Astrocyte (in vitro differentiated cells and primary cell): ENCODE data around the gene SEMA4B. TPM values are rescaled to one million over a fixed set of nuclear protein-coding genes. Genes with fewer than 3 reads are reported as not detected.

ENCODE experiments used
- DNase-seq: peaks from one replicate; pipeline ENCODE4 v3.0.0-alpha.2; 2010; ENCODE audit warnings: low read depth
- FAIRE-seq: peaks from 2 replicates; lab custom pipeline; 2011; peaks lifted over from hg19 to GRCh38; lab: Jason Lieb, UNC
- H2AFZ ChIP-seq: 2 replicates; pipeline ENCODE4 v1.6.0; 2012; ENCODE audit warnings: low read depth, low read length, inconsistent platforms
- H3K27ac ChIP-seq: 2 replicates; pipeline ENCODE4 v1.5.1; 2011; ENCODE audit warnings: low read depth, low read length, inconsistent platforms
- H3K27me3 ChIP-seq: 2 replicates; pipeline ENCODE4 v1.6.0; 2011; ENCODE audit warnings: low read length, inconsistent platforms; ENCODE audit not compliant: insufficient read depth
- H3K36me3 ChIP-seq: 2 replicates; pipeline ENCODE4 v1.5.1; 2011; ENCODE audit warnings: low read length, inconsistent platforms; ENCODE audit not compliant: insufficient read depth
- H3K4me1 ChIP-seq: 2 replicates; pipeline ENCODE4 v1.5.1; 2011; ENCODE audit warnings: low read length, inconsistent platforms; ENCODE audit not compliant: insufficient read depth
- H3K4me2 ChIP-seq: 2 replicates; pipeline ENCODE4 v1.6.0; 2012; ENCODE audit warnings: low read length, inconsistent platforms
- H3K4me3 ChIP-seq: 2 replicates; pipeline ENCODE4 v1.5.1; 2011; ENCODE audit warnings: low read depth, mild to moderate bottlenecking, low read length, inconsistent platforms; ENCODE audit not compliant: insufficient read depth
- H3K79me2 ChIP-seq: 2 replicates; pipeline ENCODE4 v1.6.0; 2012; ENCODE audit warnings: mild to moderate bottlenecking, low read length, inconsistent platforms; ENCODE audit not compliant: insufficient read depth
- H3K9ac ChIP-seq: 2 replicates; pipeline ENCODE4 v1.6.0; 2012; ENCODE audit warnings: mild to moderate bottlenecking, low read length, inconsistent platforms
- H3K9me3 ChIP-seq: 2 replicates; pipeline ENCODE4 v1.5.1; 2012; ENCODE audit warnings: low read depth, mild to moderate bottlenecking, low read length, inconsistent platforms; ENCODE audit not compliant: insufficient read depth
- H4K20me1 ChIP-seq: 2 replicates; pipeline ENCODE4 v1.6.0; 2012; ENCODE audit warnings: low read length, inconsistent platforms; ENCODE audit not compliant: insufficient read depth
- H3K27ac Mint-ChIP-seq: one replicate; pipeline ENCODE4 v1.8.0; 2021; ENCODE audit warnings: mild to moderate bottlenecking, mixed read lengths; ENCODE audit not compliant: unreplicated experiment
- H3K27me3 Mint-ChIP-seq: one replicate; pipeline ENCODE4 v1.8.0; 2021; ENCODE audit warnings: low read depth, mixed read lengths; ENCODE audit not compliant: unreplicated experiment
- H3K36me3 Mint-ChIP-seq: one replicate; pipeline ENCODE4 v1.8.0; 2021; ENCODE audit warnings: low read depth, mixed read lengths; ENCODE audit not compliant: unreplicated experiment
- H3K4me1 Mint-ChIP-seq: one replicate; pipeline ENCODE4 v1.8.0; 2021; ENCODE audit warnings: low read depth, mixed read lengths; ENCODE audit not compliant: unreplicated experiment
- H3K4me3 Mint-ChIP-seq: one replicate; pipeline ENCODE4 v1.8.0; 2021; ENCODE audit warnings: mild to moderate bottlenecking, moderate library complexity, mixed read lengths; ENCODE audit not compliant: unreplicated experiment
- H3K9me3 Mint-ChIP-seq: one replicate; pipeline ENCODE4 v1.8.0; 2021; ENCODE audit warnings: mild to moderate bottlenecking, mixed read lengths; ENCODE audit not compliant: unreplicated experiment
- EZH2 ChIP-seq: IDR thresholded peaks from 2 replicates; pipeline ENCODE4 v1.6.1; 2012; ENCODE audit warnings: mild to moderate bottlenecking, low read length, inconsistent platforms; ENCODE audit not compliant: insufficient read depth
- total RNA-seq: library from RNA; stranded (reverse); gene quantifications from 2 replicates; pipeline ENCODE4 v1.2.1, GENCODE V29; 2021
- TF ChIP-seq, protein P1 (sequence below): IDR thresholded peaks from 2 replicates; pipeline ENCODE4 v1.5.1; 2011; ENCODE audit warnings: low read depth, mild to moderate bottlenecking, inconsistent platforms, low read length, moderate library complexity; ENCODE audit not compliant: insufficient read depth

Gene SEMA4B
- total RNA-seq, 1 donor from 2014 or later: 9.9 TPM

DNA sequence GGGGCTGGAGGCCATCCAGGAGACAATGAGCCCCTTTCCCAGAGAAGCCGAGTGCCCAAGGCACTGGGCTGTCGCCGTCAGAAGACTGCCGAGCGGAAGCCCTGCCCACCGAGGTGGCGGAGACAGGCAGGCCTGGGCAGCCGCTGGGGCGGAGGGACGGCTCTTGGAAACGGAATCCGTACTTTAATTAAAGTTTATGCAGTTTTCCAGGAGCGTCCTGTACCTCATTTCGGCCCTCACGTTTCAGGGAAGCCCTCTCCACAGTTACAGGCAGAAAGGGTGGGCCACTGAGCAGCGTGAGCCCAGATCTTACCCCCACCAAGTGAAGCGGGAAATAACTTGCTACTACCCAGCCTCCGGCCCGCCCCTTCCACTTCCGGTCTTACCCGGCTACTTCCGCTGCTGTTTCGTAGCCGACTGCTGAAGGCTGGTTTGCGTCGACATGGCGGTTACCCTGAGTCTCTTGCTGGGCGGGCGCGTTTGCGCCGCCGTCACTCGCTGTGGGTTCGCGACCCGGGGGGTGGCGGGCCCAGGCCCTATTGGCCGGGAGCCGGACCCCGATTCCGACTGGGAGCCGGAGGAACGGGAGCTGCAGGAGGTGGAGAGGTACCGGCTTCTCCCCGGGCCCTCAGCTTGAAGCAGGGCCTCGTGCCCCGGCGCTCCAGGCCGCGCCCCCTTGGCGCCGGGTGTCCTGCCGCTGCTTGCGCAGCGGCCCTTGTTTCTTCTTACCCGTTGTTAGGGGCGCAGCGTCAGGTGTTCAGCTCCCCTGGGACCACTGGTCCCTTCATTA lies 64.3 kb downstream of the SEMA4B start, which contains the start of gene NGRN:
Gene NGRN (plus strand): TSS at position 402 of the 790 bp plus-strand sequence. CDS start 41 bp downstream, at position 443.
- Histone ChIP-seq H3K27me3 (no peaks in the 10 kb centered on the region), H3K79me2 (peaks cover 53% of the 10 kb centered on the region), H3K36me3 (peaks cover 8% of the 10 kb centered on the region), H3K27ac (peak within 1 kb of the TSS; percentile 87), H4K20me1 (peaks cover 36% of the 10 kb centered on the region), H3K9me3 (no peaks in the 10 kb centered on the region), H2AFZ (peak within 1 kb of the TSS; percentile 95), H3K4me2 (peak within 1 kb of the TSS; percentile 88), H3K4me3 (peak within 1 kb of the TSS; percentile 88), H3K9ac (peak within 1 kb of the TSS; percentile 87), H3K4me1 (peaks cover 31% of the 10 kb centered on the region)
- peak within 1 kb of the TSS; percentile 94 for H3K27ac Mint-ChIP-seq
- TF ChIP-seq, protein P1, sequence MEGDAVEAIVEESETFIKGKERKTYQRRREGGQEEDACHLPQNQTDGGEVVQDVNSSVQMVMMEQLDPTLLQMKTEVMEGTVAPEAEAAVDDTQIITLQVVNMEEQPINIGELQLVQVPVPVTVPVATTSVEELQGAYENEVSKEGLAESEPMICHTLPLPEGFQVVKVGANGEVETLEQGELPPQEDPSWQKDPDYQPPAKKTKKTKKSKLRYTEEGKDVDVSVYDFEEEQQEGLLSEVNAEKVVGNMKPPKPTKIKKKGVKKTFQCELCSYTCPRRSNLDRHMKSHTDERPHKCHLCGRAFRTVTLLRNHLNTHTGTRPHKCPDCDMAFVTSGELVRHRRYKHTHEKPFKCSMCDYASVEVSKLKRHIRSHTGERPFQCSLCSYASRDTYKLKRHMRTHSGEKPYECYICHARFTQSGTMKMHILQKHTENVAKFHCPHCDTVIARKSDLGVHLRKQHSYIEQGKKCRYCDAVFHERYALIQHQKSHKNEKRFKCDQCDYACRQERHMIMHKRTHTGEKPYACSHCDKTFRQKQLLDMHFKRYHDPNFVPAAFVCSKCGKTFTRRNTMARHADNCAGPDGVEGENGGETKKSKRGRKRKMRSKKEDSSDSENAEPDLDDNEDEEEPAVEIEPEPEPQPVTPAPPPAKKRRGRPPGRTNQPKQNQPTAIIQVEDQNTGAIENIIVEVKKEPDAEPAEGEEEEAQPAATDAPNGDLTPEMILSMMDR: no peak
- TF ChIP-seq EZH2: no peak
- H3K9me3 Mint-ChIP-seq: no peaks in the 10 kb centered on the region
- FAIRE-seq (no peak), DNase-seq (peak; percentile 85)
- H3K36me3 Mint-ChIP-seq: peaks cover 5% of the 10 kb centered on the region
- H3K27me3 Mint-ChIP-seq: no peaks in the 10 kb centered on the region
- H3K4me1 Mint-ChIP-seq: peaks cover 16% of the 10 kb centered on the region
- peak within 1 kb of the TSS; percentile 97 for H3K4me3 Mint-ChIP-seq

DNA sequence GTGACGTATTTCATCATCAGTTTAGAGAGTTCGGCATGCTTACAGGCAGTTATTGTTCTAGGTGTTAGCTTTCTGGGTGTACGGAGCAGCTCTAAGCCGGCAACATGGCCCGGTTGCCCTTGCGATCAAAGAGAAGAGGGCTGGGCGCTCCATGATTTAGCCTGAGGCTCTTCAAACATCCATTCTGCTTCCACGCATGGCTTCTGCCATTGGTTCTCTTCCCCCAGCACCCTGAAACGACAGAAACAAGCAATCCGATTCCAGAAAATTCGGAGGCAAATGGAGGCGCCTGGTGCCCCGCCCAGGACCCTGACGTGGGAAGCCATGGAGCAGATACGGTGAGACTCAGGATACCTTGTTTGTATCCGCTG lies 64.9 kb downstream of the SEMA4B start:
- H3K27me3 ChIP-seq: no peaks in the 10 kb centered on the region
- DNase-seq (peak; percentile 29), FAIRE-seq (no peak)
- H3K4me3 Mint-ChIP-seq: peak overlapping the region; percentile 97
- no peaks in the 10 kb centered on the region for H3K27me3 Mint-ChIP-seq
- H3K4me2 ChIP-seq: peak overlapping the region; percentile 88
- no peak for TF ChIP-seq EZH2
- TF ChIP-seq, protein P1: no peak
- peak overlapping the region; percentile 95 for H2AFZ ChIP-seq
- H3K4me1 Mint-ChIP-seq: peaks cover 16% of the 10 kb centered on the region
- peak overlapping the region; percentile 87 for H3K27ac ChIP-seq
- H3K36me3 ChIP-seq: peaks cover 14% of the 10 kb centered on the region
- H3K4me1 ChIP-seq: peaks cover 31% of the 10 kb centered on the region
- H4K20me1 ChIP-seq: peaks cover 42% of the 10 kb centered on the region
- H3K4me3 ChIP-seq: peak overlapping the region; percentile 88
- no peaks in the 10 kb centered on the region for H3K9me3 ChIP-seq
- H3K36me3 Mint-ChIP-seq: peaks cover 6% of the 10 kb centered on the region
- peaks cover 59% of the 10 kb centered on the region for H3K79me2 ChIP-seq
- peak overlapping the region; percentile 87 for H3K9ac ChIP-seq
- H3K9me3 Mint-ChIP-seq: no peaks in the 10 kb centered on the region
- peak overlapping the region; percentile 94 for H3K27ac Mint-ChIP-seq

DNA sequence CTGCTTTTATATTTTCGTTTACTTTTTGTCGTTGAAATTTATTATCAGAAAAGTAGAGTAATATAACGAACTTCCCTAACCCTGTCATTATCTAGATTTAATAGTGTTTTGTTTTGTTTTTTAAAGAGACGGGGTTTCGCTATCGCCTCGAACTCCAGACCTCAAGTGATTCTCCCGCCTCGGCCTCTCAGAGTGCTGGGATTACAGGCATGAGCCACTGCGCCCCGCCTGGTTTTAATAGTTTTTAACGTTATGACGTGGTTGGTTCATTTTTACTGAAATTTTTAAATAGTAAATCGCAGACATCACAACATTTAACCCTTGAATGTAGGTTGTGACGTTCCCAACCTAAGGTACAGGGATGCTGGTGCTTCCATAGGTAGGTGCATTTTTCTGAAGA lies 65.4 kb downstream of the SEMA4B start:
- peak overlapping the region; percentile 87 for H3K27ac ChIP-seq
- H3K9me3 ChIP-seq: no peaks in the 10 kb centered on the region
- peaks cover 63% of the 10 kb centered on the region for H3K79me2 ChIP-seq
- FAIRE-seq: no peak
- Mint-ChIP-seq H3K36me3 (peaks cover 9% of the 10 kb centered on the region), H3K27ac (peak overlapping the region; percentile 94), H3K9me3 (no peaks in the 10 kb centered on the region), H3K4me3 (peak overlapping the region; percentile 97), H3K4me1 (peaks cover 16% of the 10 kb centered on the region), H3K27me3 (no peaks in the 10 kb centered on the region)
- no peaks in the 10 kb centered on the region for H3K27me3 ChIP-seq
- peak overlapping the region; percentile 95 for H2AFZ ChIP-seq
- no peak for DNase-seq
- peak overlapping the region; percentile 88 for H3K4me3 ChIP-seq
- H4K20me1 ChIP-seq: peaks cover 47% of the 10 kb centered on the region
- peak overlapping the region; percentile 87 for H3K9ac ChIP-seq
- peak overlapping the region; percentile 88 for H3K4me2 ChIP-seq
- TF ChIP-seq, protein P1: no peak
- no peak for TF ChIP-seq EZH2
- peaks cover 31% of the 10 kb centered on the region for H3K4me1 ChIP-seq
- H3K36me3 ChIP-seq: peaks cover 18% of the 10 kb centered on the region
